GM03348 (cell line): ENCODE measurements around the gene SYT7.
"Not testable (repeated sequence)": the region's sequence is repeated elsewhere in the genome, so short reads cannot be mapped to it uniquely, and the experiment has no call there.

Experiments
- DNase-seq: peaks from one replicate; pipeline ENCODE4 v3.0.0; 2012; ENCODE audit warnings: low spot score

Gene SYT7, protein sequence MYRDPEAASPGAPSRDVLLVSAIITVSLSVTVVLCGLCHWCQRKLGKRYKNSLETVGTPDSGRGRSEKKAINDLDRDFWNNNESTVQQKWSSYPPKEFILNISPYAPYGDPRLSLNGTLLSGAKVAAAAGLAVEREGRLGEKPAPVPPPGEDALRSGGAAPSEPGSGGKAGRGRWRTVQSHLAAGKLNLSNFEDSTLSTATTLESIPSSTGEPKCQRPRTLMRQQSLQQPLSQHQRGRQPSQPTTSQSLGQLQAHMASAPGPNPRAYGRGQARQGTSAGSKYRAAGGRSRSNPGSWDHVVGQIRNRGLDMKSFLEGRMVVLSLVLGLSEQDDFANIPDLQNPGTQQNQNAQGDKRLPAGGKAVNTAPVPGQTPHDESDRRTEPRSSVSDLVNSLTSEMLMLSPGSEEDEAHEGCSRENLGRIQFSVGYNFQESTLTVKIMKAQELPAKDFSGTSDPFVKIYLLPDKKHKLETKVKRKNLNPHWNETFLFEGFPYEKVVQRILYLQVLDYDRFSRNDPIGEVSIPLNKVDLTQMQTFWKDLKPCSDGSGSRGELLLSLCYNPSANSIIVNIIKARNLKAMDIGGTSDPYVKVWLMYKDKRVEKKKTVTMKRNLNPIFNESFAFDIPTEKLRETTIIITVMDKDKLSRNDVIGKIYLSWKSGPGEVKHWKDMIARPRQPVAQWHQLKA

DNA sequence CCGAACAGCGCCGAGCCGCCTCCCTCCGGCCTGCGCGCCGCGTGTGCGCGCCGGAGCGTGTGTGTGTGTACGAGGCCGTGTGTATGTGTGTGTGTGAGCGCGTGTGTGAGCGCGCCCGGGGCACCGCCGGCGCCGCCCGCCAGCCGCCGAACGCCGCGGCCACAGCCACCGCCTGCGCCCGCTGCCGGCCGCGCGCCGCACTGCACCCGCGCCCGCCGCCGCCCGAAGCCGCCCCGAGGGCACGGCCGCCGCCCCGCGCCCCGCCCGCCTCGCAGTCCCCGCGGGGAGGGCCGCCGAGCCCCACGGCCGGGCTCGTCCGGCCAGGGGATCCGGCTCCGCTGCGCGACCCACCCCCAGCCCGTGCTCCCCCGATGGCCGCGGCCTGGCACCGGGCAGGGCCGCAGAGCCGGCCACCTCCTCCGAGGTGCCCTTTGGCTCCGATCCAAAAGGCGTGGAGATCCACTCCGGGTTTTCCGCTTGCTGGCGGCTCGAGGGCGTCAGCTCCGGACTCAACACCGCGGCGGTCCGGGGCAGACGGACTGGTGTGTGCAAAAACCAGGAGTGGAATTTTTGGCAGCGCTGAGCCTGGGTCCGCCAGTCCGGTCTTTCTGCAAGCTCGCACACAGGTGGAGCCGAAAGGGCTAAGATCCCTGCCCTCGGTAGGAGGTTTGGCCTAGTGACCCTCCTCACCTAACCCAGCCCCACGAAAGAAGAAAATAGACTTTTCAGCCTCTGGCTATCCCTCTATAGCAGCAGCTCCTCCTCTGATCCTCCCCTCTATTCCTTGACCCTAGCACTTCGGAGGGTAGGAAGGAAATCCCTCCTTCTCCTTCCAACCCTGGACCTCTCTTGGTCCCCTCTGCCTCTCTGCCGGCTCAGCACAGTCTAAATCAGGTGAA, at the start of gene SYT7:
Gene SYT7 (minus strand): TSS at position 47 of the 899 bp plus-strand sequence. CDS start 256 bp downstream, outside the sequence.
- DNase-seq = peak; percentile 97

DNA sequence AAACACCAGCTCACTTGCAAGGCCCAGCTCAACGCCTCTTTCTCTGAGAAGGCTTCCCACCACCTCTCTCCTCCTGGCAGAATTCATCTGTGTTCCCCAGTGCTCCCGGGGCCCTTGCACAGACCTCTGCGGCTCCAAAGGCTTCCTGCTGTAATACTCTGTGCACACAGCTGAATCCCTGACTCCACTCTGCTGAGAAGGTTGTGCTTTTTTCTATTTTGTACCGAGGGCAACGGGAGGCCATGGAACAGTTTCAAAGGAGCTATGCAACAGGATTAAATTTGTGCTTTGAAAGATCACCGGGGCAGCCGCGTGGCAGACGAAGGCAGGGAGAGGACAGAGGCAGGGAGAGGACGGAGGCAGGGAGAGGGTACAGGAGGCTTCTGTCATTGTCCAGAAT, 49.2 kb upstream of the SYT7 start:
- no peak for DNase-seq

DNA sequence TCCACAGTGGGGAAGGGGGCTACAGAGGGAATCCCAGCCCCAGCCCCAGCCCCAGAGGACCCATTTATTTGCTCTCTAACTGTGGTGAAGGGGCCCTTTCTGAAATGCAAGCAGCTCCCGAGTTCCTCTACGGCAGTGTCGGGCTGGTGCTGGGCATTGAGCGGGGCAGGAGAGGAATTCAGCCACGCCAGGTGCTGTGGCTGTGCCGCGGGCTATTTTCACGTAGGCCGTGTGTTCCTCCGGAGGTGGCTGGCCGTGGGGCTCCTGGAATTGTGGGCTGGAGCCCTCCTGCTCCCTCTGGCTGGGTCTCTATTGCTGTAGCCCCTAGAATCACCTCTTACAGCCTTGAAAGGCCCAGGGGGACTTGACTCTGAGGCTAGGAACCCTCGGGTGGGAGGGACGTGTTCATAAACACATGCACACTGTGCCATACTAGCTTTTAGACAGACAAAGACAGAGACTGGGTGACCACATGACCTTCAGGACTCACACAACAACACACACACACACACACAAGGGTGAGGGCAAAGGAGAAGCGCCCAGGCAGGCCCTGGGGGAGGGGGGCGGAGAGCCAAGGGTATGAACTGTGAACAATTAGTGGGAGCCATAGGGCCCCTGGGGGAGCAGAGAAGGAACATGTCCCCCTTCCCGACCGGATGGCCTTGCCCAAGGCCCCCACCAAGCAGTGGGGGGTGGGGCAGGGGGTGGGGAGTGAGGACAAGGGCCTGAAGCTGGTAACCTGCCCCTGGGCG, 48.4 kb upstream of the SYT7 start:
- DNase-seq = no peak

DNA sequence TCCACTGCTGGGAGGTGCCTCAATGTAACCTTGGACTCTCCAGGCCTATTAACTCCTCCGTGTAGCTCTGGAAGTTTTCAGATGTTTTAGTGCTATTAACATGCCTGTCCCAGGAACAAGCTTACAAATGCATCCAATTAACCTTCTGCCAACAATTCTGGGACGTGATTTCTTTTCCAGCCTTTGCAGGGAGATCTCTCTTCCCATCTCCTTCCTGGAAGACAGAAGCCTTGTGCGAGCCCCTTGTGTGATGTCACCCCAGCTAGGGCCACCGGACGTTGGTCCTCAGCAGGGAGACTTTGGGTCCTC, 47.7 kb upstream of the SYT7 start:
- DNase-seq = no peak

DNA sequence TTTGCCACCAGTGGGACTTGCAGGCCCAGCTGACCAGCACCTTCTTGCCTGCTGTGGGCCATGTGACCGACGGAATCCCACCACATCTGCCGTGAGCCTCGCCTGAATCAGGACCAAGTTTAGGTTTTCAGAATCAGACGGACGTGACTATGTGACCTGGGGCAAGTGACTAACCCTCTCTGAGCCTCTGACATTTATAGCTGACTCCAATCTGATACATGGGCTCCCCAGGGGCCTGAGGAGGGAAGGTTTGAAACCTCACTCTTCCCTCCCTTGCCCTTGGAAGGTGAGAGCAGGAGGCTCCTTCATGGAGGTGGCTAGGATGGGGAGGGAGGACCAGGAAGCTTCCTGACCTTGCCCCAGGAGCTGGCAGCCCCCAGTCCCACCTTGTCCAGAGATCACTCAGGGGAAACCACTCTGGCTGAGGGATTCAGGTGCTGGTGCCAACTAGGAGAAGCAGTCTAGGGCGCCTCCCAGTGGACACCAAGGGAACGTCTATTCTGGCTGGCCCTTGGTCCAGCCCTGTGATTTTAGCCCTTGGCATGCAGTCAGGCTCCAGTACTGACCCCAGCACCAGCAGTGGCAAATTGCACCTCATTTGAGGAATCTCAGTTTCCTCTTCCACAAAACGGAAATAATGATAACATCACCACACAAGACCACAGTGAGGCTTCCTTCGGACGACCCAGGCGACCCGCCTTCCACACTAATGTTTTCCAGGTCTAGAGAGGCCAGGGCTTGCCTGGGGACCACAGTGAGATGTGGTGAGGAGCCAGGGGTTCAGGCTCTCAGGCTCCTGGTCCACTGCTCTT, 47.2 kb upstream of the SYT7 start:
- peak; percentile 90 for DNase-seq

DNA sequence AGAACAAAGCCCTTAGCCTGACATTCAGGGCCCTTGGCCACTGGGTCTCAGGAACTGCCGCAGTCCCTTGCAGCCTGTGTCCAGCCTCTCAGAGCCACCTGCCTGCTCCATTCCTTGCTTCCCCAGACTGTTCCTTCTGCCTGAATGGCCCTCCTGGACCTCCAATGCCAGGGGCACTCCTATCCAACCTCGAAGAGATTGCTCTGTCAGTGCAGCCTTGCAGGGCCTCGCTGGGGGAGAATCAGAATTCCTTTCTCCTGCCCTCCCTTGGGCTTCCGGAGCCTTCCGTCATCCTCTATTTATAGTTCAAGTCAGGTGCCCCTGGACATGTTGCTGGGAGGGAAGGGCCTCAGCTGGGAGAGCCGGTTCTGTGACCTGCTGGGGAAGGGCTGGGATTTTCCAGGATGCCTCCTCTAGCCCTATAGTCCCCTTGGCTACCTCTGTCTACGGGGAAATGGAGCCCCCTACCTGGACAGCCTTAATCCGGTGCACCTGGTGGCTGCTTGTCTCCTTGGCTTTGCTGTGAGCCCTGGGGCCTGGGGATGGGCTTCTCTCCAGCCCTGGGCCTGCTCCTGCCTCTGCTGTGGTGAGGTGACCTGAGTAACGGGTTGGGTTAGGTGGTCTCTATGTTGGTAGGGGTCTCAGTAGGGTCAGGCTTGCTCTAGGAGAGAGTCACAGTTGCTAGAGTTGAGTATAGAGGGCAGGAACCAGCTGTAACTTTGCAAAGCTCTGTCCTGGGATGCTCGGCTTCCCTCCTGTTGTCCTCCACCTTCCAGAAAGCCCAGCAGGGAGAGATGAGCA, 45.9 kb upstream of the SYT7 start:
- no peak for DNase-seq

DNA sequence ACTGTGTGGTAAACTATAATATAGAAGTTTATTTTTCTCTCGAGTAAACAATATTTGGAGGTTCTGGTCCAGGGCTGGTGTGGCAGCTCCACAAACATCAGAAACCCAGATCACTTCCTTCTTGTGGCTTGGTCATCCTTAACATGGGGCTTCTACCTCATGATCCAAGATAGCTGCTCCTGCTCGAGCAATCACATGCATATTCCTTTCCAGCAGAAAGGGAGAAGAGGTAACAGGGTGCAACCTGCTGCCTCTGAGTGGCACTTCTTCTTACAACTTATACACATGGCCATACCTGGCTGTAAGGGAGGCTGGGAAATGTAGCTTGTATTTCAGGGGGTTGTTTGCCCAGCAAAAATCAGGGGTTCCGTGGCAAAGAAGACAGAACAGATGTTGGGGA, 44.6 kb upstream of the SYT7 start:
- no peak for DNase-seq

DNA sequence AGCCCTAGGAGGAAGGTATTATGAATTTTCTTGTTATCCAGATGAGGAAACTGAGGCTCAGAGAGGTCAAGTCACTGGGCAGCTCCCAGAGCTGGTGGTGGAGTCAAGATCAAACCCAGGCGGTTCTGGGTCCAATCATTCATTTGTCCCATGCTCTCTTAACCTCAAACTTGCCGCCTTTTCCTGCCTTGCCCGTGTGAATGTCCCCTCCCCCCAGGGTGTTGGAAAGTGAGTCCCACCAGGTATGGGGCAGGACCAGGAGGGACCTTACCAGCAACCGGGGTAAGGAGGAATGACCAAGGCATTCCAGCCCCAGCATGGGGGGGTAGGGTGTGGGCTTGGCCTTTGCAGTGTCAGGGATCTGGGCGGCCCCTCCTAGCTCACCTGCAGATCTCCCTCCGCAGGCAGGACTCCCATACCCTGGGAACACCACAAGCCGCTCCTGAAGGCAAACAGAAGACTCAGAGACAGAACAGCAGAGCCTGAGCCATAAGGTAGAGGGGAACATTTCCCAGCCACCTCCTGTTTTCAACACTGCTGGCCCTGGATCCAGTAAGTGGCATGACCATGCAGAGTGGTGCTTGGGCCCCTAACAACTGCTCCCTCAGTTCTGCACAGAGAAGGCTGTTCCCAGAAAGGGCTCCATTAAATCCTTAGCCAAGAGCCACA, 41.2 kb upstream of the SYT7 start:
- DNase-seq = no peak

DNA sequence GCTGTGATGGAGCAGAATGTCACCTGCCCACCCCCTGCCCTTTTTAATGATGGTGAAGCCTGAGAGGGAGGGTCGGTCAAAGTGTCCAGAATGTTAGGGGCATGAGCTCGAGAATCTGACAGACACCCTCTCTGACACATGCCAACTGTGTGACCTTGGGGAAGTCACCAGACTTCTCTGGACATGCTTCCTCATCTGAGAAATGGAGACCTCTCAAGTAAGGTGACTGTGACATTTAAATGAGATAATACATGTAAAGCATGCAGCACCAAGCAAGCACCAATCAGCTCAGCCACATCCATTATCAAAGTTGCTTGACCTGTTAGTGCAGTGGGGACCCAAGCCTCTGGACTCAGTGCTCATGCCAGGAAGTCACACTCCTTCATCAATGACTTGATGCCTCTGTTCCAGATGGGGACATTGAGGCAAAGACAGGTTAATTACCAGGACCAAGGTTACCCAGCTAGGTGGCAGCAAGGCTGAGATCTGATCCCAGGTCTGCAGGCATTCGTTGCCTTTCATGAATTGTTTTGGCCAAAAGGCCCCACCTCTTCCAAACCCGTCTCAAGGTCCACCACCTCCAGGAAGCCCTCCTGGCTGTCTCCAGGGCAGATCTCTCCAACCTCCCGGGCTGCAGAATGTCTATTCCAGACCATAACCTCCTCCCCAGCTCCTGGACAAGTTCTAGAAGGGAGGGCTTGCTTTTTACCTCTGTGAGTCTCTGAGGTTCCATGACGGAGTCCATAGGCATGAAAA, 38.8 kb upstream of the SYT7 start:
- DNase-seq = no peak

DNA sequence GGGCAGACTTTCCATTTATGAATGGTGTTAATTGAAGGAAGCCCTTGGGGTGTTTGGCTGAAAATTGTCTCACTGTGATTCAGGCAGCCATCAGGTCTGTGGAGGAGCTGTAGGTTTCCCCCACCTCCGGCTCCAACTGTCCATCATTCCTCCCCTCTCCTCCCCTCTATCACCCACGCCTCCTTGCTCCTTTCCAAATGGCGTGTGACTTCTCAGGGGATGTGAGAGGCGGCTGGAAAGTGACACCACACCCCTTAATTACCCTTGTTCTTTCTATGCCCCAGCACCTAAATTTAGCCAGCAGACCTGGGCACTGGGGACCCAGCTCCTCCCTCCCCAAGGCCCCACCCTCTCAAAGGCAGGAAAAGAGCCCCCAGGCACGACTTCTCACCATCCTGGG, 38.1 kb upstream of the SYT7 start:
- DNase-seq = no peak

DNA sequence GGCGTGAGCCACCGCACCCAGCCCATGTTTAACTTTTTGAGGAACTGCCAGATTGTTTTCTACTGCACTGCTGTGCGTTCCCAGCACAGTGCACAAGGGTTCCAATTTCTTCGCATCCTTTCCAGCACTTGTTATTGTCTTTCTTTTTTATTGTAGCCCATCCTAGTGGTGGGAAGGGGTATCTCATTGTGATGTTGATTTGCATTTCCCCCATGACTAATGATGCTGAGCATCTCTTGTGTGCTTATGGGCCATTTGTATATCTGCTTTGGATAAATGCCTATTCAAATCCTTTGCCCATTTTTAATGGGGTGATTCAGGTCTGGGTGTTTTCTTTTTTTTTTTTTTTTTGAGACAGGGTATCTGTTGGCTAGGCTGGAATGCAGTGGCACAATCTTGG, 36.6 kb upstream of the SYT7 start:
- DNase-seq = no peak

DNA sequence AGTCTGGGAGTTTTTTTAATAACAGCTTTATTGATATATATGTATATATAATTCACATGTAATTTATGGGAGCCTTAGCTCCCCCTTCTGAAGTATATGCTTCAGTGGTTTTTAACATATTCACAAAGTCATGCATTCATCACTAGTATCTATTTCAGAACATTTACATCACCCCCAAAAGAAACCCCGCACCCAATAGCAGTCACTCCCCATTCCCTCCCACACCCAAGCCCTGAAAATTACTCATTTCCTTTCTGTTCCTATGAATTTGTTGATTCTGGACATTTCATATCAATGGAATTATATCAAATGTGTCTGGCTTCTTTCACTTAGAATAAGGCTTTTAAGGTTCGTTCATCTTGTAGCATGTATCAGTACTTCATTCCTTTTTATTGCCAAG, 35.6 kb upstream of the SYT7 start:
- DNase-seq = peak; percentile 58

DNA sequence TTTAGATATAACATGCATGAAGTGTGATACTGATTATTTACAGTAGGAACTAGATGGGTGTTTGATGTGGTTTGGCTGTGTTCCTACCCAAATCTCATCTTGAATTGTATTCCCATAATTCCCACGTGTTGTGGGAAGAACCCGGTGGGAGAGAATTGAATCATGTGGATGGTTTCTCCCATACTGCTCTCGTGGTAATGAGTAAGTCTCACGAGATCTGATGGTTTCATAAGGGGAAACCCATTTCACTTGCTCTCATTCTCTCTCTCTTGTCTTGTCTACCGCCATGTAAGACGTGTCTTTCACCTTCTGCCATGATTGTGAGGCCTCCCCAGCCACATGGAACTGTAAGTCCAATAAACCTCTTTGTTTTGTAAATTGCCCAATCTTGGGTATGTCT, 33.9 kb upstream of the SYT7 start:
- not testable (repeated sequence) for DNase-seq

DNA sequence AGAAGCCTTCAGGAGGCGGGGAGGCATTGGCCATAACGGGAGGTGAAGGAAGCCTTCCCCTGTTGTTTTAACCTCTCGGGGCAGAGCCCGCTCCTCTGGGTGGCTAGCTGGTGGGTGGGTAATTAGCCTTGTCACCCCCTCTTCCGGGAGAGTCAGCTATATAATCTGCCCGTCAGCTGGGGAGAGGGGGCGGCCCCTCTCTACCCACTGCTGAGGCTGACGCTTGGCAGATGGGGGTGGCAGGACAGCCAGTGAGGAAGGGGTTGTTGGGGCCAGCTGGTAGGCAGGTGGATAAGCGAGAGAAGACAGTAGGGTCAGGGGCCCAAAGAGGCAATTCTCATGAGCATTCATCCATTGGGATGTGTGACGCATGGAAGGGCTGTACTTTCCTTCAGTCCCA, 33.0 kb upstream of the SYT7 start:
- DNase-seq = no peak

DNA sequence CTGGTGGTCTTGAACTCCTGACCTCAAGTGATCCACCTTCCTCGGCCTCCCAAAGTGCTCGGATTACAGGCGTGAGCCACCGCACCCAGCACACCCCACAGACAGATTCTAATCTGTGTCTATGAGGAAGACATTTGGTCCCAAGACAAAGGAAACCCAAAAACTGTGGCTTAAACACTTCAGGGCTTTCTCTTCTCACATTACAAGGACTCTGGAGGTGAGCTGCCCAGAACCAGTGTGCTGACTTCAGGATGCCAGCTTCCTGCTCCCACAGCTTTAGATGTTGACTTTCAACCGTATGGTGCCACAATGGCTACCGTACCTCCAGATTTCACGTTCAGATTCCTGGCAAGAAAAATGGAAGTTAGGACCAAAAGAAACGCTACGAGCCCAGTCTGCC, 32.2 kb upstream of the SYT7 start:
- no peak for DNase-seq

DNA sequence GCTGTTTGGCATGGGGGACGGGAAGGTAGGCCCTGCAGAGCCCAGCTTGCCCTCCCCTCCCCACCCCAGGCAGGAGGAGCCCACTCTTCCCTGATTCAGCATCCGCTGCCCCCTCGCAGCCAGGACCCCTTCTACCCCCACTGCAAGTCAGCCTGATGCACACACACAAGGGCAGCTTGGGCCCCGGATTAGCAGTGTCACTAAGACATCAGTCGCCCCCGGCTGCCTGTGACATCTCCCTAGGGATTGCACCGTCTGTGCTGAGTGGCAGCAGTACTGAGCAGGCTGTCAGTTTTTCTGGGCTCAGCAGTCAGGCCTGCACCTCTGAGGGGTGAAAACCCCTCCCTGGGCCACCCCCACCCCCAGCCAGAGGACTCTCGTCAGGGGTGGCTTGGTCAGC, 30.4 kb upstream of the SYT7 start:
- DNase-seq = no peak

DNA sequence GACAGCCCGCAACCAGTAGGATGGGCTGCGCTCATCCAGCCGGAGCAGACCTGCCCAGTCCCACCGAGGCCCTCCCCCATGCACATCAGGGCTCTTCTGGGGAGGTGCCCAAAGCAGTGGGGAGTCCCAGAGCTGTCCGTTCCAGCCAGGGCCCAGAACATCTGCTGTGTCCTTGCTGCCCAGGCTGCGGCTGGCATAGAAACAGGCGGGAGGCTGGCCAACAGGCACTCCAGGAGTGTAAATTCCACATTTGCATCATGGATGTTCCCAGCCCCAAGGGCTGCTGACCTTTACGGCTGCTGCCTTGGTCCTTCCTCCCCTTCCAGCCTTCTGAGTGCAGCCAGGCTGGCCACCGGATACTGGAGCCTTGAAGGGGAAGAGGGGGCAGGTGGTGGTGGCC, 30.0 kb upstream of the SYT7 start:
- no peak for DNase-seq

DNA sequence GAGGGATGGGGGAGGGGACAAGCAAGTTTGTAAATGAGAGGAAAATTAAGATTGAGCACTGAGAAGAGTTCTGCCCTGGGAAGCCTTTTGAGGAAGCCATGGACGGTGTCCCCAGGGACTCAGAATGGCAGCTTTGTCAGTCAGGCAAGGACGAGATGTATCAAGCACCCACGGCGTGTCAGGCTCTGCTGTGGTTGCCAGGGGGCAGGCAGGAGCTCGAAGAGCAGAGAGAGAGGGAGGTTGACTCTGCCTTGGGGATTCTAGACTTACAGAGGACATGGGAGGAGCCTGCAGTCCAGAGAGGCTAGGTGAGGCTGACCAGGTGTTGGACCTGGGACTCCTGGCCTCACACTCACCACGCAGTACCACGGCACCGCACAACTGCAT, 29.1 kb upstream of the SYT7 start:
- DNase-seq = peak; percentile 36
